OCI-LY1 (cell line): Measurements from ENCODE around the gene SETDB2.

Source experiments
- H2AFZ ChIP-seq: fragments of 200-600 bp; sonication (generic), shearing (Covaris generic); 2 replicates; pipeline ENCODE4 v1.6.0; 2014; ENCODE audit warnings: antibody characterized with exemption, mild to moderate bottlenecking, low read length
- H3F3A ChIP-seq: fragments of 200-600 bp; sonication (generic), shearing (Covaris generic); 2 replicates; pipeline ENCODE4 v1.6.0; 2014; ENCODE audit warnings: mild to moderate bottlenecking, antibody characterized with exemption, low read length, moderate library complexity; ENCODE audit not compliant: insufficient read depth
- H3K27ac ChIP-seq: fragments of 200-600 bp; sonication (generic); 2 replicates; pipeline ENCODE4 v1.5.1; 2014; ENCODE audit warnings: low read length, mixed run types, mild to moderate bottlenecking, low read depth; ENCODE audit not compliant: poor library complexity, severe bottlenecking
- H3K27me3 ChIP-seq: fragments of 200-600 bp; sonication (generic); 2 replicates; pipeline ENCODE4 v1.6.0; 2014; ENCODE audit warnings: antibody characterized with exemption, mild to moderate bottlenecking, low read length, moderate library complexity; ENCODE audit not compliant: insufficient read depth
- H3K36me3 ChIP-seq: fragments of 200-600 bp; sonication (generic); 2 replicates; pipeline ENCODE4 v1.6.1; 2014; ENCODE audit warnings: mild to moderate bottlenecking, antibody characterized with exemption, low read length, moderate library complexity, mixed read lengths; ENCODE audit not compliant: insufficient read depth
- H3K4me1 ChIP-seq: fragments of 200-600 bp; sonication (generic); 2 replicates; pipeline ENCODE4 v1.5.1; 2014; ENCODE audit warnings: mild to moderate bottlenecking, low read length, moderate library complexity; ENCODE audit not compliant: insufficient read depth, severe bottlenecking
- H3K4me2 ChIP-seq: fragments of 200-600 bp; sonication (generic), shearing (Covaris generic); 2 replicates; pipeline ENCODE4 v1.6.1; 2014; ENCODE audit warnings: low read length
- H3K4me3 ChIP-seq: fragments of 200-600 bp; sonication (generic); 2 replicates; pipeline ENCODE4 v1.5.1; 2014; ENCODE audit warnings: low read length, low read depth, mild to moderate bottlenecking, mixed read lengths; ENCODE audit not compliant: poor library complexity, severe bottlenecking
- H3K79me2 ChIP-seq: fragments of 200-600 bp; shearing (Covaris generic); 2 replicates; pipeline ENCODE4 v1.6.1; 2016; ENCODE audit warnings: mixed run types, low read length, mixed read lengths; ENCODE audit not compliant: insufficient read depth
- H3K9ac ChIP-seq: fragments of 200-600 bp; sonication (generic), shearing (Covaris generic); 2 replicates; pipeline ENCODE4 v1.6.1; 2014; ENCODE audit warnings: mild to moderate bottlenecking, low read length, mixed read lengths
- H3K9me2 ChIP-seq: fragments of 200-600 bp; sonication (generic), shearing (Covaris generic); 2 replicates; pipeline ENCODE4 v1.6.1; 2014; ENCODE audit warnings: low read depth, mild to moderate bottlenecking, low read length, mixed read lengths
- H3K9me3 ChIP-seq: fragments of 200-600 bp; shearing (Covaris generic); 2 replicates; pipeline ENCODE4 v1.6.1; 2014; ENCODE audit warnings: low read length, mixed read lengths
- H4K20me1 ChIP-seq: fragments of 200-600 bp; sonication (generic), shearing (Covaris generic); 2 replicates; pipeline ENCODE4 v1.6.0; 2016; ENCODE audit warnings: mild to moderate bottlenecking, low read length; ENCODE audit not compliant: insufficient read depth
- CTCF ChIP-seq: fragments of 200-600 bp; sonication (generic), shearing (Covaris generic); IDR thresholded peaks from 2 replicates; pipeline ENCODE4 v1.5.1; 2017; ENCODE audit warnings: mild to moderate bottlenecking, antibody characterized with exemption, low read length, moderate library complexity, mixed read lengths
- EZH2 ChIP-seq: fragments of 200-600 bp; sonication (generic), shearing (Covaris generic); IDR thresholded peaks from 2 replicates; pipeline ENCODE4 v1.8.0; 2017; ENCODE audit warnings: borderline replicate concordance, mixed run types, mild to moderate bottlenecking, antibody characterized with exemption, low read length, moderate library complexity, mixed read lengths

Gene SETDB2

GRCh38 chr13:49533591-49534269, 89.7 kb downstream of the SETDB2 start:
- H3K9me2 ChIP-seq = no peaks in the 10 kb centered on the region
- peak overlapping the region; percentile 41; the same call in 1 of the 2 replicates for H3K9ac ChIP-seq
- H3K27ac ChIP-seq = peak overlapping the region; percentile 93
- no peak overlapping the region for H2AFZ ChIP-seq
- peaks cover 57% of the 10 kb centered on the region; the same call in 1 of the 2 replicates for H3K36me3 ChIP-seq
- no peaks in the 10 kb centered on the region for H3K27me3 ChIP-seq
- no peaks in the 10 kb centered on the region for H4K20me1 ChIP-seq
- no peaks in the 10 kb centered on the region for H3F3A ChIP-seq
- peak overlapping the region; percentile 20 for H3K4me3 ChIP-seq
- H3K4me1 ChIP-seq = peaks cover 81% of the 10 kb centered on the region
- H3K9me3 ChIP-seq = no peaks in the 10 kb centered on the region
- H3K4me2 ChIP-seq = peak overlapping the region; percentile 64
- H3K79me2 ChIP-seq = no peaks in the 10 kb centered on the region
- no peak for TF ChIP-seq CTCF
- TF ChIP-seq EZH2 = no peak

GRCh38 chr13:49536144-49536873, 92.2 kb downstream of the SETDB2 start:
- H3K27ac ChIP-seq = peak overlapping the region; percentile 93
- peaks cover 67% of the 10 kb centered on the region for H3K36me3 ChIP-seq
- no peaks in the 10 kb centered on the region for H3K79me2 ChIP-seq
- TF ChIP-seq CTCF (no peak), EZH2 (no peak)
- H3K9me3 ChIP-seq = no peaks in the 10 kb centered on the region
- no peaks in the 10 kb centered on the region for H3K9me2 ChIP-seq
- H3K4me3 ChIP-seq = no peak overlapping the region
- H3K27me3 ChIP-seq = no peaks in the 10 kb centered on the region
- no peaks in the 10 kb centered on the region for H4K20me1 ChIP-seq
- H3K4me2 ChIP-seq = peak overlapping the region; percentile 27; the same call in 1 of the 2 replicates
- no peaks in the 10 kb centered on the region for H3F3A ChIP-seq
- no peak overlapping the region; the same call in 1 of the 2 replicates for H3K9ac ChIP-seq
- no peak overlapping the region for H2AFZ ChIP-seq
- H3K4me1 ChIP-seq = peaks cover 86% of the 10 kb centered on the region

GRCh38 chr13:49538404-49538803, 94.3 kb downstream of the SETDB2 start:
- H3K4me1 ChIP-seq = peaks cover 68% of the 10 kb centered on the region
- no peak overlapping the region for H2AFZ ChIP-seq
- H3K4me2 ChIP-seq = no peak overlapping the region
- H3K36me3 ChIP-seq = peaks cover 68% of the 10 kb centered on the region
- no peaks in the 10 kb centered on the region for H4K20me1 ChIP-seq
- H3K27ac ChIP-seq = peak overlapping the region; percentile 93
- no peak overlapping the region for H3K9ac ChIP-seq
- no peaks in the 10 kb centered on the region for H3K9me2 ChIP-seq
- H3K4me3 ChIP-seq = no peak overlapping the region
- H3K79me2 ChIP-seq = no peaks in the 10 kb centered on the region
- no peaks in the 10 kb centered on the region for H3F3A ChIP-seq
- no peak for TF ChIP-seq CTCF
- TF ChIP-seq EZH2 = no peak
- H3K27me3 ChIP-seq = no peaks in the 10 kb centered on the region
- H3K9me3 ChIP-seq = no peaks in the 10 kb centered on the region
